ENCODE measurements around the gene GPR17.

Gene GPR17, protein sequence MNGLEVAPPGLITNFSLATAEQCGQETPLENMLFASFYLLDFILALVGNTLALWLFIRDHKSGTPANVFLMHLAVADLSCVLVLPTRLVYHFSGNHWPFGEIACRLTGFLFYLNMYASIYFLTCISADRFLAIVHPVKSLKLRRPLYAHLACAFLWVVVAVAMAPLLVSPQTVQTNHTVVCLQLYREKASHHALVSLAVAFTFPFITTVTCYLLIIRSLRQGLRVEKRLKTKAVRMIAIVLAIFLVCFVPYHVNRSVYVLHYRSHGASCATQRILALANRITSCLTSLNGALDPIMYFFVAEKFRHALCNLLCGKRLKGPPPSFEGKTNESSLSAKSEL

DNA sequence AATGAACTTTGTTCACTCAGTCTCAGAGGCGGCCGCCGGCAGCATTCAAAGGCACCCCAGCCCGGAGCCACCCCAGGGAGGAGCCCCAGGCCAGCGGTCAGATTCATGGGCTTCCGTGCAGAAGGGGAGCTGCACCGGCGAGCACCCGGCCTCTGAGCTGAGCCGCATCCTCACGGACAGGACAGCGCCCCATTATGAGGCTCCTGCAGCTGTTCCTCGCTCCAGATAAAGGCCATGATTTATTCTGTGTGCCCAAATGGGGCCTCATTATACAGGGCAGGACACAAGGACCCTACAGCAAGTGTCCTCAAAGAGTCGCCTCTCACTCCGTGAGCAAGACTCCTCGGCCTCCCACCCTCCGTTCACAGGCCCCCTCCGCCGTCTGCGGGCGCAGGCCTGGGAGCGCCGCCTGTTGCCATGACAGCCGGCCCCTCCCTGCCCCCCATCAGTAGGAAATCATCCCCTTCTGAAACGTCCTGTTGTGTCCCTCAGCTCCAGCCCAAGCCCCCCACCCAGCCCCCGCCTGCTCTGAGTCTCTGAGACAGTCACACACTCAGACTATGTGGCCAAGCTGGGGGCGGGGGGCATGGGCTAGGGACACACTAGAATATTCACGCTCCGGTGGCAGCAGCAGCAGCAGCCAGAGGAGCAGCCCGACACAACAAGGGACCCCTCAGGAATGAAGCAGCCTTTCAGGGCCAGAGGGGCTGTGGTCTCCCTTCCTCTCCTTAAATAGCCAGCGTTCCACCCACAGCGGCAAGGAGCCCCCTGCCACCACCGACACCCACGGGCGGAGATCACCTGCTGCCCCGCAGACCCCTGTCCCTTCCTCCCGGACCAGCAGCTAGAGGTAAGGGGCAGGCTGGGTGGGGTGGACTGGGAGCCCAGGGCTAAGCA is at the start of gene GPR17:
Gene GPR17, plus strand, starts transcription at position 759 of the 897 bp plus-strand sequence. CDS start 4,583 bp downstream, outside the sequence.
- Histone ChIP-seq H3K27me3 (ENCODE audit: control insufficient read depth, insufficient read depth, low read length) (no peaks in the 10 kb centered on the region), H3K9ac (ENCODE audit: low read length) (no peak within 1 kb of the TSS), H3K9me3 (ENCODE audit: control insufficient read depth, low read length) (no peaks in the 10 kb centered on the region), H3K4me3 (ENCODE audit: low read length) (no peak within 1 kb of the TSS), H3K4me1 (ENCODE audit: control insufficient read depth, insufficient read depth, low read length) (no peaks in the 10 kb centered on the region), H3K36me3 (ENCODE audit: control insufficient read depth, insufficient read depth, low read length) (no peaks in the 10 kb centered on the region)

GRCh38 chr2:127596311-127597045 is 49.5 kb upstream of the GPR17 start:
- no peak overlapping the region for H3K4me3 ChIP-seq (ENCODE audit: low read length)
- no peaks in the 10 kb centered on the region for H3K9me3 ChIP-seq (ENCODE audit: control insufficient read depth, low read length)
- no peaks in the 10 kb centered on the region for H3K4me1 ChIP-seq (ENCODE audit: control insufficient read depth, insufficient read depth, low read length)
- H3K27me3 ChIP-seq (ENCODE audit: control insufficient read depth, insufficient read depth, low read length): no peaks in the 10 kb centered on the region
- H3K36me3 ChIP-seq (ENCODE audit: control insufficient read depth, insufficient read depth, low read length): no peaks in the 10 kb centered on the region
- no peak overlapping the region for H3K9ac ChIP-seq (ENCODE audit: low read length)

DNA sequence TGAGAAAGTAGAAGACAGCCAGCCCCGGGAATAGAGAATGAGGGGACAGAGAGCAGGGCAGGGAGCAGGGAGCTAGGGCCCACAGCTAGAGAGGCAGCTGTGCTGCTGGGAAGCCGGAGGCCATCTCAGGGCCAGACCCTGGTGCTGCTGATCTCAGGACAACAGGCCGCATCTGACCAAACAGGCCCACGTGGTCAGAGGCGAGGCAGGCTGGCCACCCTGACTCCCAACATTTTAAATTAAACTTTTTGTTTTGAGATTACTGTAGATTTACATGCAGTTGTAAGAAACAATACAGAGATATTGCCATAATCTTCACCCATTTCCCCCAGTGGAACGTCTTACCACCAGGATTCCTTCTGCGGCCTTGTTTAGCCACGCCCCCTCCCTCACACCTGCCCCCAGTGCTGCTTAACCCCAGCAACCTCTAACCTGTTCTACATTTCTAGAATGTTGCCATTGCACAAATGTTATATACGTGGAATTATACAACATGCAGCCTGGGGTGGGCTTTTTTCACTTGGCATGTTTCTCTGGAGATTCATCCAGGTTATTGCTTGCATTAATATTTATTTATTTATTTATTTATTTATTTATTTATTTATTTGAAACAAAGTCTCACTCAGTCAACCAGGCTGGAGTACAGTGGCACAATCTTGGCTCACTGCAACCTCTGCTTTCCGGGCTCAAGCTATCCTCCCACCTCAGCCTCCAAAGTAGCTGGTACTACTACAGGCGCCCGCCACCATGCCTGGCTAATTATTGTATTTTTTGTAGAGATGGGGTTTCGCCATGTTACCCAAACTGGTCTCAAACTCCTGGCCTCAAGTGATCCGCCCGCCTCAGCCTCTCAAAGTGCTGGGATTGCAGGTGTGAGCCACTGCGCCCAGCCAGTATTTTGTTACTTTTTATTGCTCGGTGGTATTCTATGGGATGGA is 48.6 kb upstream of the GPR17 start:
- Histone ChIP-seq H3K4me1 (ENCODE audit: control insufficient read depth, insufficient read depth, low read length) (no peaks in the 10 kb centered on the region), H3K4me3 (ENCODE audit: low read length) (no peak overlapping the region), H3K9me3 (ENCODE audit: control insufficient read depth, low read length) (no peaks in the 10 kb centered on the region), H3K27me3 (ENCODE audit: control insufficient read depth, insufficient read depth, low read length) (no peaks in the 10 kb centered on the region), H3K9ac (ENCODE audit: low read length) (no peak overlapping the region), H3K36me3 (ENCODE audit: control insufficient read depth, insufficient read depth, low read length) (no peaks in the 10 kb centered on the region)

DNA sequence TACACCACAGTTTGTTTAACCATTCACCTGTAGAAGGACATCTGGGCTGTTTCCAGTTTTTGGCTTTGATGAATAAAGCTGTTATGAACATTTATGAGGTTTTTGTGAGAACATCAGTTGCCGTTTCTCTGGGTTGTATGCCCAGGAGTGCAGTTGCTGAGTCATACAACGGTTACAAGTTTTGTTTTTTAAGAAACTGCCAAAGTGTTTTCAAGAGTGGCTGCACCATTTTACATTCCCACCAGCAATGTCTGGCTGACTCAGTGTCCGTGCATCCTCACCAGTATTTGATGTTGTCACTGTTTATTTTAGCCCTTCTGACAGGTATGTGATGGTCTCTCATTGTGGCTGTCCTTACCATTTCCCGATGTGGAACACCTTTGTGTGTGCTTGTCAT is 48.0 kb upstream of the GPR17 start:
- Histone ChIP-seq H3K4me3 (ENCODE audit: low read length) (no peak overlapping the region), H3K4me1 (ENCODE audit: control insufficient read depth, insufficient read depth, low read length) (no peaks in the 10 kb centered on the region), H3K36me3 (ENCODE audit: control insufficient read depth, insufficient read depth, low read length) (no peaks in the 10 kb centered on the region)

GRCh38 chr2:127598711-127599110 is 47.2 kb upstream of the GPR17 start:
- Histone ChIP-seq H3K36me3 (ENCODE audit: control insufficient read depth, insufficient read depth, low read length) (no peaks in the 10 kb centered on the region), H3K9ac (ENCODE audit: low read length) (no peak overlapping the region), H3K4me1 (ENCODE audit: control insufficient read depth, insufficient read depth, low read length) (no peaks in the 10 kb centered on the region), H3K9me3 (ENCODE audit: control insufficient read depth, low read length) (no peaks in the 10 kb centered on the region), H3K4me3 (ENCODE audit: low read length) (no peak overlapping the region), H3K27me3 (ENCODE audit: control insufficient read depth, insufficient read depth, low read length) (no peaks in the 10 kb centered on the region)

More for the DNA sequence above, 48.0 kb upstream of the GPR17 start:
- Histone ChIP-seq H3K27me3 (ENCODE audit: control insufficient read depth, insufficient read depth, low read length) (no peaks in the 10 kb centered on the region), H3K9ac (ENCODE audit: low read length) (no peak overlapping the region), H3K9me3 (ENCODE audit: control insufficient read depth, low read length) (no peaks in the 10 kb centered on the region)

- Histone ChIP-seq H3K9ac (ENCODE audit: low read length) (no peak overlapping the region), H3K36me3 (ENCODE audit: control insufficient read depth, insufficient read depth, low read length) (no peaks in the 10 kb centered on the region), H3K4me3 (ENCODE audit: low read length) (no peak overlapping the region), H3K9me3 (ENCODE audit: control insufficient read depth, low read length) (no peaks in the 10 kb centered on the region), H3K4me1 (ENCODE audit: control insufficient read depth, insufficient read depth, low read length) (no peaks in the 10 kb centered on the region), H3K27me3 (ENCODE audit: control insufficient read depth, insufficient read depth, low read length) (no peaks in the 10 kb centered on the region)
Observed at GRCh38 chr2:127599211-127599610, 46.7 kb upstream of the GPR17 start.

GRCh38 chr2:127604986-127605385 is 41.0 kb upstream of the GPR17 start:
- H3K9me3 ChIP-seq (ENCODE audit: control insufficient read depth, low read length): no peaks in the 10 kb centered on the region
- H3K36me3 ChIP-seq (ENCODE audit: control insufficient read depth, insufficient read depth, low read length): no peaks in the 10 kb centered on the region
- no peaks in the 10 kb centered on the region for H3K27me3 ChIP-seq (ENCODE audit: control insufficient read depth, insufficient read depth, low read length)
- H3K4me1 ChIP-seq (ENCODE audit: control insufficient read depth, insufficient read depth, low read length): no peaks in the 10 kb centered on the region
- no peak overlapping the region for H3K4me3 ChIP-seq (ENCODE audit: low read length)
- no peak overlapping the region for H3K9ac ChIP-seq (ENCODE audit: low read length)

- Histone ChIP-seq H3K9me3 (ENCODE audit: control insufficient read depth, low read length) (no peaks in the 10 kb centered on the region), H3K4me3 (ENCODE audit: low read length) (no peak overlapping the region), H3K27me3 (ENCODE audit: control insufficient read depth, insufficient read depth, low read length) (no peaks in the 10 kb centered on the region), H3K36me3 (ENCODE audit: control insufficient read depth, insufficient read depth, low read length) (no peaks in the 10 kb centered on the region), H3K4me1 (ENCODE audit: control insufficient read depth, insufficient read depth, low read length) (no peaks in the 10 kb centered on the region), H3K9ac (ENCODE audit: low read length) (no peak overlapping the region)
Observed at GRCh38 chr2:127605691-127606263, 40.2 kb upstream of the GPR17 start.

- no peak overlapping the region for H3K9ac ChIP-seq (ENCODE audit: low read length)
- H3K36me3 ChIP-seq (ENCODE audit: control insufficient read depth, insufficient read depth, low read length): no peaks in the 10 kb centered on the region
- no peaks in the 10 kb centered on the region for H3K4me1 ChIP-seq (ENCODE audit: control insufficient read depth, insufficient read depth, low read length)
- no peak overlapping the region for H3K4me3 ChIP-seq (ENCODE audit: low read length)
- no peaks in the 10 kb centered on the region for H3K9me3 ChIP-seq (ENCODE audit: control insufficient read depth, low read length)
- no peaks in the 10 kb centered on the region for H3K27me3 ChIP-seq (ENCODE audit: control insufficient read depth, insufficient read depth, low read length)
Observed at GRCh38 chr2:127606625-127607398, 39.1 kb upstream of the GPR17 start.

DNA sequence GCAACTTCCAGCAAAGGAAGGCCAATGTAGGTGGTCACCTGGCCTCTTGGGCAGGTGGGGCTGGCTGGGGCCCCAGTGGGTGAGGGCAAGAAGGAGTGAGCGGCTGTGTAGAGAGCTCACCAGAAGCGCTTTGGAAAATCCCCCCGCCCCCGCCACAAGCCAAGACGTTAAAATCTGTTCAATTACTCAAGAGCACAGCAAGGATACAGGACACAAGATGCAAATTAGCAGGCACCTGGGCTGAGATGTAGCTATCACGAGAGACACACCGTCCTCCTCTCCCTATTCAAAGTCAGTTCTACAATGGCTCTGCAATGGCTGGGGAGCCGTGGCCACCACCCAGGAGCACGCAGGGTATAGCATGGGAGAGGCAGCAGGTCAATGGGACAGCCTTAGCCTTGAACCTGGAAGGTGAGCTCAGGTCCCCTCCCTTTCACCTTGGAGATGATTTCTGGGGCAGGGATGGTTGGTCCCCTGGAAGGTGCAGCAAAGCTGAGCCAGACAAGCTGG is 38.5 kb upstream of the GPR17 start:
- no peak overlapping the region for H3K4me3 ChIP-seq (ENCODE audit: low read length)
- H3K36me3 ChIP-seq (ENCODE audit: control insufficient read depth, insufficient read depth, low read length): no peaks in the 10 kb centered on the region
- no peaks in the 10 kb centered on the region for H3K27me3 ChIP-seq (ENCODE audit: control insufficient read depth, insufficient read depth, low read length)
- H3K4me1 ChIP-seq (ENCODE audit: control insufficient read depth, insufficient read depth, low read length): no peaks in the 10 kb centered on the region
- no peaks in the 10 kb centered on the region for H3K9me3 ChIP-seq (ENCODE audit: control insufficient read depth, low read length)
- no peak overlapping the region for H3K9ac ChIP-seq (ENCODE audit: low read length)

Measured in mucosa of stomach (tissue), 1 donor.